NT2/D1 (cell line): ENCODE measurements around the gene CDKN2B-AS1.

Experiments
- SUZ12 ChIP-seq: IDR thresholded peaks from 2 replicates; pipeline ENCODE4 v1.6.1; 2011; ENCODE audit not compliant: insufficient read length, insufficient read depth; ENCODE audit errors: extremely low read depth
- YY1 ChIP-seq: IDR thresholded peaks from 2 replicates; pipeline ENCODE4 v1.6.1; 2011; ENCODE audit not compliant: insufficient read length, insufficient read depth

GRCh38 chr9:22060831-22061383, 66.3 kb downstream of the CDKN2B-AS1 start:
- no peak for TF ChIP-seq YY1
- TF ChIP-seq SUZ12: no peak
